Loucy (cell line): Measurements from ENCODE around the gene FMO4.
"Not testable (repeated sequence)": the region's sequence is repeated elsewhere in the genome, so short reads cannot be mapped to it uniquely, and the experiment has no call there.

Experiments
- H2AFZ ChIP-seq: fragments of 200-600 bp; sonication (generic); 2 replicates; pipeline ENCODE4 v1.6.0; 2016; ENCODE audit warnings: antibody characterized with exemption, mild to moderate bottlenecking, low read length, moderate library complexity
- H3F3A ChIP-seq: fragments of 200-600 bp; 2 replicates; pipeline ENCODE4 v1.6.0; 2016; ENCODE audit warnings: antibody characterized with exemption, low read depth, mild to moderate bottlenecking
- H3K27me3 ChIP-seq: fragments of 200-600 bp; sonication (generic); 2 replicates; pipeline ENCODE4 v1.6.1; 2014; ENCODE audit warnings: low read length, mild to moderate bottlenecking; ENCODE audit not compliant: insufficient read depth, poor library complexity, severe bottlenecking
- H3K36me3 ChIP-seq: fragments of 200-600 bp; sonication (generic); 2 replicates; pipeline ENCODE4 v1.6.1; 2016; ENCODE audit warnings: low read length; ENCODE audit not compliant: insufficient read depth
- H3K4me1 ChIP-seq: fragments of 200-600 bp; sonication (generic); 2 replicates; pipeline ENCODE4 v1.5.1; 2014; ENCODE audit warnings: low read length, mild to moderate bottlenecking; ENCODE audit not compliant: insufficient read depth, poor library complexity, severe bottlenecking
- H3K4me2 ChIP-seq: fragments of 200-600 bp; sonication (generic); 2 replicates; pipeline ENCODE4 v1.6.0; 2014; ENCODE audit warnings: antibody characterized with exemption, low read length, low read depth, mild to moderate bottlenecking; ENCODE audit not compliant: poor library complexity, severe bottlenecking
- H3K4me3 ChIP-seq: fragments of 200-600 bp; sonication (generic); 2 replicates; pipeline ENCODE4 v1.5.1; 2014; ENCODE audit warnings: low read length, mild to moderate bottlenecking, mixed read lengths; ENCODE audit not compliant: poor library complexity, severe bottlenecking
- H3K79me2 ChIP-seq: fragments of 200-600 bp; sonication (generic); 2 replicates; pipeline ENCODE4 v1.6.1; 2014; ENCODE audit warnings: low read length; ENCODE audit not compliant: insufficient read depth
- H3K9ac ChIP-seq: fragments of 200-600 bp; sonication (generic); 2 replicates; pipeline ENCODE4 v1.6.0; 2014; ENCODE audit warnings: mild to moderate bottlenecking, low read depth, low read length, moderate library complexity; ENCODE audit not compliant: poor library complexity, severe bottlenecking
- H3K9me2 ChIP-seq: fragments of 200-600 bp; sonication (generic); replicated peaks from 2 replicates; pipeline ENCODE4 v1.6.1; 2016; ENCODE audit warnings: low read depth, low read length, mixed read lengths
- H3K9me3 ChIP-seq: fragments of 200-600 bp; sonication (generic); 2 replicates; pipeline ENCODE4 v1.6.1; 2014; ENCODE audit warnings: mild to moderate bottlenecking, antibody characterized with exemption, low read length, low read depth; ENCODE audit not compliant: insufficient read depth
- H4K20me1 ChIP-seq: fragments of 200-600 bp; sonication (generic); 2 replicates; pipeline ENCODE4 v1.6.0; 2014; ENCODE audit warnings: antibody characterized with exemption, low read length, mild to moderate bottlenecking; ENCODE audit not compliant: insufficient read depth, poor library complexity, severe bottlenecking
- CTCF ChIP-seq: fragments of 200-600 bp; sonication (generic); conservative IDR thresholded peaks from 2 replicates; pipeline ENCODE4 v1.5.1; 2014; ENCODE audit warnings: mild to moderate bottlenecking, antibody characterized with exemption, low read length
- EZH2phosphoT487 ChIP-seq: fragments of 200-600 bp; IDR thresholded peaks from 2 replicates; pipeline ENCODE4 v1.6.1; 2018; ENCODE audit warnings: antibody characterized with exemption, mild to moderate bottlenecking, moderate library complexity, borderline replicate concordance

FMO4 gene

GRCh38 chr1:171389171-171389570 lies 75.2 kb downstream of the FMO4 start:
- Histone ChIP-seq H3K79me2 (no peaks in the 10 kb centered on the region), H3K4me3 (no peak overlapping the region), H3K36me3 (no peaks in the 10 kb centered on the region), H3F3A (no peaks in the 10 kb centered on the region), H3K9ac (no peak overlapping the region), H3K27me3 (no peaks in the 10 kb centered on the region), H4K20me1 (no peaks in the 10 kb centered on the region), H2AFZ (no peak overlapping the region), H3K4me1 (no peaks in the 10 kb centered on the region), H3K9me3 (no peaks in the 10 kb centered on the region), H3K4me2 (no peak overlapping the region), H3K9me2 (no peaks in the 10 kb centered on the region)
- no peak for TF ChIP-seq CTCF
- TF ChIP-seq EZH2phosphoT487 = no peak

- H3K79me2 ChIP-seq, H3K9ac ChIP-seq, H3K9me2 ChIP-seq, H3K36me3 ChIP-seq, H3F3A ChIP-seq, H3K27me3 ChIP-seq, H4K20me1 ChIP-seq, H3K4me1 ChIP-seq, H3K9me3 ChIP-seq, H2AFZ ChIP-seq, H3K4me2 ChIP-seq, H3K4me3 ChIP-seq: not testable (repeated sequence)
Measured at GRCh38 chr1:171390740-171391139, 76.8 kb downstream of the FMO4 start.
